ENCODE measurements around the gene IGSF8.

IGSF8 gene

GRCh38 chr1:160062230-160062532, 36.2 kb downstream of the IGSF8 start:
- no peak overlapping the region for H3K27ac ChIP-seq (replicated peaks; ENCODE audit: low read length)
- no peak for DNase-seq (ENCODE audit: low spot score)
- no peak overlapping the region for H2BK15ac ChIP-seq (ENCODE audit: low read length)

GRCh38 chr1:160061369-160062229, 36.8 kb downstream of the IGSF8 start:
- Histone ChIP-seq H3K27me3 (ENCODE audit: control insufficient read depth in 3 of 3, insufficient read depth in 3 of 3, low read depth in 1 of 3, low read length in 3 of 3) (peaks cover 0 to 58% (median 0%) of the 10 kb centered on the region in 3 experiments), H2BK5ac (ENCODE audit: low read length) (peak overlapping the region; percentile 31), H3K23ac (ENCODE audit: low read depth, low read length, poor library complexity) (peak overlapping the region; percentile 58), H3K9me3 (replicated peaks in 1 of 2; ENCODE audit: control insufficient read depth in 2 of 2, insufficient read depth in 1 of 2, low read depth in 1 of 2, low read length in 2 of 2) (no peaks in the 10 kb centered on the region), H3K36me3 (replicated peaks in 1 of 2; ENCODE audit: control insufficient read depth in 2 of 2, insufficient read depth in 2 of 2, low read length in 2 of 2) (no peaks in the 10 kb centered on the region), H3K4ac (ENCODE audit: low read length) (no peak overlapping the region), H3K27ac (replicated peaks; ENCODE audit: low read length) (no peak overlapping the region), H2BK12ac (ENCODE audit: low read length) (peak overlapping the region; percentile 41), H3K14ac (ENCODE audit: low read length) (peak overlapping the region; percentile 83), H3K18ac (ENCODE audit: low read length) (peak overlapping the region; percentile 82), H2AFZ (ENCODE audit: low read length) (peak overlapping the region; percentile 34), H2BK120ac (ENCODE audit: low read depth, low read length) (peak overlapping the region; percentile 44), H4K8ac (ENCODE audit: low read depth, low read length) (no peak overlapping the region), H3K9ac (ENCODE audit: low read depth, low read length, poor library complexity) (no peak overlapping the region), H3K4me2 (ENCODE audit: insufficient read depth, low read length, poor library complexity, severe bottlenecking) (no peak overlapping the region), H2AK5ac (ENCODE audit: low read depth, low read length) (peak overlapping the region; percentile 86), H3K79me1 (ENCODE audit: low read depth, low read length) (no peaks in the 10 kb centered on the region), H3K4me3 (ENCODE audit: low read length in 2 of 2) (no peak overlapping the region), H3K4me1 (ENCODE audit: control insufficient read depth in 2 of 2, insufficient read depth in 1 of 2, low read depth in 1 of 2, low read length in 2 of 2) (peaks cover 23 to 35% of the 10 kb centered on the region in 2 donors), H2BK15ac (ENCODE audit: low read length) (peak overlapping the region; percentile 44), H4K91ac (ENCODE audit: low read depth, low read length, poor library complexity) (no peak overlapping the region)
- no CpG with 5 or more reads among the region's 15 CpGs for WGBS, 2 donors (ENCODE audit: extremely low coverage in 2 of 2, insufficient read length in 2 of 2, insufficient replicate concordance in 1 of 2)
- no peak for DNase-seq (ENCODE audit: low spot score)

More at GRCh38 chr1:160062230-160062532, 36.2 kb downstream of the IGSF8 start:
- no peak overlapping the region for H4K8ac ChIP-seq (ENCODE audit: low read depth, low read length)
- H3K9ac ChIP-seq (ENCODE audit: low read depth, low read length, poor library complexity) = no peak overlapping the region
- H3K18ac ChIP-seq (ENCODE audit: low read length) = peak overlapping the region; percentile 82
- H2BK12ac ChIP-seq (ENCODE audit: low read length) = no peak overlapping the region
- no peak overlapping the region for H3K4ac ChIP-seq (ENCODE audit: low read length)
- H3K4me2 ChIP-seq (ENCODE audit: insufficient read depth, low read length, poor library complexity, severe bottlenecking) = peak overlapping the region; percentile 28
- peak overlapping the region; percentile 86 for H2AK5ac ChIP-seq (ENCODE audit: low read depth, low read length)
- no peak overlapping the region for H3K14ac ChIP-seq (ENCODE audit: low read length)
- no peaks in the 10 kb centered on the region for H3K79me1 ChIP-seq (ENCODE audit: low read depth, low read length)
- H4K91ac ChIP-seq (ENCODE audit: low read depth, low read length, poor library complexity) = no peak overlapping the region
- no peaks in the 10 kb centered on the region for H3K9me3 ChIP-seq (replicated peaks in 1 of 2; ENCODE audit: control insufficient read depth in 2 of 2, insufficient read depth in 1 of 2, low read depth in 1 of 2, low read length in 2 of 2)
- H3K4me1 ChIP-seq (ENCODE audit: control insufficient read depth in 2 of 2, insufficient read depth in 1 of 2, low read depth in 1 of 2, low read length in 2 of 2) = peaks cover 27 to 41% of the 10 kb centered on the region in 2 donors
- H3K23ac ChIP-seq (ENCODE audit: low read depth, low read length, poor library complexity) = peak overlapping the region; percentile 58
- peak overlapping the region; percentile 34 for H2AFZ ChIP-seq (ENCODE audit: low read length)
- no CpG with 5 or more reads among the region's 6 CpGs for WGBS, 2 donors (ENCODE audit: extremely low coverage in 2 of 2, insufficient read length in 2 of 2, insufficient replicate concordance in 1 of 2)
- H3K36me3 ChIP-seq (replicated peaks in 1 of 2; ENCODE audit: control insufficient read depth in 2 of 2, insufficient read depth in 2 of 2, low read length in 2 of 2) = no peaks in the 10 kb centered on the region
- peaks cover 0 to 58% (median 0%) of the 10 kb centered on the region in 3 experiments for H3K27me3 ChIP-seq (ENCODE audit: control insufficient read depth in 3 of 3, insufficient read depth in 3 of 3, low read depth in 1 of 3, low read length in 3 of 3)
- H2BK120ac ChIP-seq (ENCODE audit: low read depth, low read length) = peak overlapping the region; percentile 44
- no peak overlapping the region for H3K4me3 ChIP-seq (ENCODE audit: low read length in 2 of 2)
- peak overlapping the region; percentile 31 for H2BK5ac ChIP-seq (ENCODE audit: low read length)

- Histone ChIP-seq H2BK120ac (ENCODE audit: low read depth, low read length) (no peak overlapping the region), H3K18ac (ENCODE audit: low read length) (no peak overlapping the region), H2BK12ac (ENCODE audit: low read length) (no peak overlapping the region), H3K27ac (replicated peaks; ENCODE audit: low read length) (no peak overlapping the region), H3K23ac (ENCODE audit: low read depth, low read length, poor library complexity) (no peak overlapping the region), H2BK15ac (ENCODE audit: low read length) (no peak overlapping the region), H4K91ac (ENCODE audit: low read depth, low read length, poor library complexity) (no peak overlapping the region), H3K4me1 (ENCODE audit: control insufficient read depth in 2 of 2, insufficient read depth in 1 of 2, low read depth in 1 of 2, low read length in 2 of 2) (peaks cover 25 to 38% of the 10 kb centered on the region in 2 donors), H4K8ac (ENCODE audit: low read depth, low read length) (no peak overlapping the region), H2BK5ac (ENCODE audit: low read length) (no peak overlapping the region), H3K9ac (ENCODE audit: low read depth, low read length, poor library complexity) (no peak overlapping the region), H3K4me3 (ENCODE audit: low read length in 2 of 2) (no peak overlapping the region), H2AFZ (ENCODE audit: low read length) (no peak overlapping the region), H3K14ac (ENCODE audit: low read length) (no peak overlapping the region), H3K79me1 (ENCODE audit: low read depth, low read length) (no peaks in the 10 kb centered on the region), H3K4ac (ENCODE audit: low read length) (no peak overlapping the region), H3K9me3 (replicated peaks in 1 of 2; ENCODE audit: control insufficient read depth in 2 of 2, insufficient read depth in 1 of 2, low read depth in 1 of 2, low read length in 2 of 2) (no peaks in the 10 kb centered on the region), H2AK5ac (ENCODE audit: low read depth, low read length) (no peak overlapping the region), H3K27me3 (ENCODE audit: control insufficient read depth in 3 of 3, insufficient read depth in 3 of 3, low read depth in 1 of 3, low read length in 3 of 3) (peaks cover 0 to 56% (median 0%) of the 10 kb centered on the region in 3 experiments), H3K36me3 (replicated peaks in 1 of 2; ENCODE audit: control insufficient read depth in 2 of 2, insufficient read depth in 2 of 2, low read length in 2 of 2) (no peaks in the 10 kb centered on the region), H3K4me2 (ENCODE audit: insufficient read depth, low read length, poor library complexity, severe bottlenecking) (no peak overlapping the region)
- whole genome bisulfite sequencing, 2 donors (ENCODE audit: extremely low coverage in 2 of 2, insufficient read length in 2 of 2, insufficient replicate concordance in 1 of 2) = no CpG with 5 or more reads among the region's 2 CpGs
- no peak for DNase-seq (ENCODE audit: low spot score)
Measured at GRCh38 chr1:160058087-160058486, 40.3 kb downstream of the IGSF8 start.

GRCh38 chr1:160056648-160057169, 41.7 kb downstream of the IGSF8 start:
- no peak overlapping the region for H3K27ac ChIP-seq (replicated peaks; ENCODE audit: low read length)

More at GRCh38 chr1:160056648-160057169, 41.7 kb downstream of the IGSF8 start:
- no peak overlapping the region for H3K4me2 ChIP-seq (ENCODE audit: insufficient read depth, low read length, poor library complexity, severe bottlenecking)
- no peak overlapping the region for H2BK120ac ChIP-seq (ENCODE audit: low read depth, low read length)
- no peak overlapping the region for H3K18ac ChIP-seq (ENCODE audit: low read length)
- WGBS, 2 donors (ENCODE audit: extremely low coverage in 2 of 2, insufficient read length in 2 of 2, insufficient replicate concordance in 1 of 2) = no CpG with 5 or more reads among the region's 1 CpG
- H3K4ac ChIP-seq (ENCODE audit: low read length) = no peak overlapping the region
- H3K23ac ChIP-seq (ENCODE audit: low read depth, low read length, poor library complexity) = no peak overlapping the region
- H3K4me1 ChIP-seq (ENCODE audit: control insufficient read depth in 2 of 2, insufficient read depth in 1 of 2, low read depth in 1 of 2, low read length in 2 of 2) = peaks cover 14 to 30% of the 10 kb centered on the region in 2 donors
- H3K36me3 ChIP-seq (replicated peaks in 1 of 2; ENCODE audit: control insufficient read depth in 2 of 2, insufficient read depth in 2 of 2, low read length in 2 of 2) = no peaks in the 10 kb centered on the region
- no peaks in the 10 kb centered on the region for H3K79me1 ChIP-seq (ENCODE audit: low read depth, low read length)
- H2AK5ac ChIP-seq (ENCODE audit: low read depth, low read length) = no peak overlapping the region
- no peak overlapping the region for H4K8ac ChIP-seq (ENCODE audit: low read depth, low read length)
- H2AFZ ChIP-seq (ENCODE audit: low read length) = no peak overlapping the region
- no peak overlapping the region for H4K91ac ChIP-seq (ENCODE audit: low read depth, low read length, poor library complexity)
- DNase-seq (ENCODE audit: low spot score) = no peak
- no peak overlapping the region for H2BK5ac ChIP-seq (ENCODE audit: low read length)
- peaks cover 0 to 64% (median 0%) of the 10 kb centered on the region in 3 experiments for H3K27me3 ChIP-seq (ENCODE audit: control insufficient read depth in 3 of 3, insufficient read depth in 3 of 3, low read depth in 1 of 3, low read length in 3 of 3)
- no peak overlapping the region for H3K4me3 ChIP-seq (ENCODE audit: low read length in 2 of 2)
- H3K9me3 ChIP-seq (replicated peaks in 1 of 2; ENCODE audit: control insufficient read depth in 2 of 2, insufficient read depth in 1 of 2, low read depth in 1 of 2, low read length in 2 of 2) = peaks cover 0 to 7% of the 10 kb centered on the region in 2 donors
- H2BK12ac ChIP-seq (ENCODE audit: low read length) = no peak overlapping the region
- H3K14ac ChIP-seq (ENCODE audit: low read length) = no peak overlapping the region
- no peak overlapping the region for H3K9ac ChIP-seq (ENCODE audit: low read depth, low read length, poor library complexity)
- no peak overlapping the region for H2BK15ac ChIP-seq (ENCODE audit: low read length)
